Endodermal cell (in vitro differentiated cells): ENCODE measurements around the gene SLC22A3. TPM values are rescaled to one million over a fixed set of nuclear protein-coding genes. Genes with fewer than 3 reads are reported as not detected.

Experiments
- DNase-seq: peaks from one replicate; pipeline ENCODE4 v3.0.0-alpha.2; 2017
- H3K27ac ChIP-seq: 2 replicates; pipeline ENCODE4 v1.5.1; 2013; ENCODE audit warnings: mild to moderate bottlenecking, low read depth, low read length, moderate library complexity
- H3K27me3 ChIP-seq: 2 replicates; pipeline ENCODE4 v1.6.1; 2013; ENCODE audit warnings: mild to moderate bottlenecking, low read length, moderate library complexity; ENCODE audit not compliant: insufficient read depth, control insufficient read depth, poor library complexity, severe bottlenecking
- H3K36me3 ChIP-seq: 2 replicates; pipeline ENCODE4 v1.7.0; 2013; ENCODE audit warnings: mild to moderate bottlenecking, low read length, moderate library complexity; ENCODE audit not compliant: control insufficient read depth, insufficient read depth
- H3K4me1 ChIP-seq: one replicate; pipeline ENCODE4 v1.7.0; 2013; ENCODE audit warnings: low read length; ENCODE audit not compliant: control insufficient read depth, insufficient read depth
- H3K4me3 ChIP-seq: 2 replicates; pipeline ENCODE4 v1.5.1; 2013; ENCODE audit warnings: mild to moderate bottlenecking, low read length, moderate library complexity
- H3K9ac ChIP-seq: 2 replicates; pipeline ENCODE4 v1.6.1; 2013; ENCODE audit warnings: mild to moderate bottlenecking, low read length, moderate library complexity; ENCODE audit not compliant: poor library complexity, severe bottlenecking; ENCODE audit errors: extremely low read depth
- H3K9me3 ChIP-seq: 2 replicates; pipeline ENCODE4 v1.6.1; 2013; ENCODE audit warnings: mild to moderate bottlenecking, low read length, moderate library complexity; ENCODE audit not compliant: control insufficient read depth
- H3K27ac Mint-ChIP-seq: 2 replicates; pipeline ENCODE4 v1.8.0; 2020; ENCODE audit warnings: mixed read lengths
- H3K27me3 Mint-ChIP-seq: 2 replicates; pipeline ENCODE4 v1.8.0; 2021; ENCODE audit warnings: mild to moderate bottlenecking, mixed read lengths; ENCODE audit not compliant: insufficient read depth
- H3K36me3 Mint-ChIP-seq: 2 replicates; pipeline ENCODE4 v1.8.0; 2020; ENCODE audit warnings: low read depth, mixed read lengths
- H3K4me1 Mint-ChIP-seq: 2 replicates; pipeline ENCODE4 v1.8.0; 2020; ENCODE audit warnings: mixed read lengths
- H3K4me3 Mint-ChIP-seq: 2 replicates; pipeline ENCODE4 v1.8.0; 2020; ENCODE audit warnings: mild to moderate bottlenecking, moderate library complexity, mixed read lengths
- H3K9me3 Mint-ChIP-seq: 2 replicates; pipeline ENCODE4 v1.8.0; 2020; ENCODE audit warnings: mild to moderate bottlenecking, mixed read lengths
- CTCF ChIP-seq: fragments of 200-600 bp; sonication (generic); conservative IDR thresholded peaks from 2 replicates; pipeline ENCODE4 v1.5.0; 2021; ENCODE audit warnings: antibody characterized with exemption, mild to moderate bottlenecking
- WGBS, 2 experiments: methylation state at CpG; one replicate each; pipeline versions ENCODE4 v1.1.5 to v1.1.7; 2013; ENCODE audit warnings: missing lambda C conversion rate in 2 of 2, mixed read lengths in 1 of 2; ENCODE audit not compliant: insufficient coverage in 1 of 2, insufficient read length in 1 of 2; 5-methylcytosine and 5-hydroxymethylcytosine counted together
- long read RNA-seq, 4 experiments: library from polyadenylated mRNA in 2 of 4; library from RNA in 1 of 4; library from capped mRNA in 1 of 4; stranded (forward) in 3 of 4; unstranded in 1 of 4; transcript quantifications; one replicate each; pipeline ENCODE4 v2.0.0, GENCODE V29; 2020 to 2021; ENCODE audit warnings: inconsistent platforms in 1 of 4
- polyA plus RNA-seq, 2 experiments: library from polyadenylated mRNA; stranded (reverse); fragments of 50-300 nt; gene quantifications; one replicate each; pipeline ENCODE4 v1.2.3, GENCODE V29; 2013
- total RNA-seq, 2 donors: library from RNA; stranded (reverse); fragmentation: NEBNext Ultra II Directional in 1 of 2; extraction: Animal tissue kit (Norgen Biotek cat#: 25700) in 1 of 2; gene quantifications; 2 replicates in 1 of 2; 3 replicates in 1 of 2; pipeline ENCODE4 v1.2.1, GENCODE V29; 2021

The SLC22A3 gene, protein sequence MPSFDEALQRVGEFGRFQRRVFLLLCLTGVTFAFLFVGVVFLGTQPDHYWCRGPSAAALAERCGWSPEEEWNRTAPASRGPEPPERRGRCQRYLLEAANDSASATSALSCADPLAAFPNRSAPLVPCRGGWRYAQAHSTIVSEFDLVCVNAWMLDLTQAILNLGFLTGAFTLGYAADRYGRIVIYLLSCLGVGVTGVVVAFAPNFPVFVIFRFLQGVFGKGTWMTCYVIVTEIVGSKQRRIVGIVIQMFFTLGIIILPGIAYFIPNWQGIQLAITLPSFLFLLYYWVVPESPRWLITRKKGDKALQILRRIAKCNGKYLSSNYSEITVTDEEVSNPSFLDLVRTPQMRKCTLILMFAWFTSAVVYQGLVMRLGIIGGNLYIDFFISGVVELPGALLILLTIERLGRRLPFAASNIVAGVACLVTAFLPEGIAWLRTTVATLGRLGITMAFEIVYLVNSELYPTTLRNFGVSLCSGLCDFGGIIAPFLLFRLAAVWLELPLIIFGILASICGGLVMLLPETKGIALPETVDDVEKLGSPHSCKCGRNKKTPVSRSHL
- 1 to 10 TPM; 3.1 to 7.4 TPM for total RNA-seq
- polyA plus RNA-seq (2013, experiment 1 of 2): 1.0 TPM
- 1.1 TPM for polyA plus RNA-seq (2013, experiment 2 of 2)
- long read RNA-seq, experiment 1, partial matches to known transcripts: 1 of 4 reads
- long read RNA-seq, experiment 1, other reads (novel, unspliced or antisense): 3 of 4 reads
- long read RNA-seq, experiment 2, transcript SLC22A3-201 (11 exons, 3,348 nt): major isoform, 5 of 25 reads
- long read RNA-seq, experiment 2, partial matches to known transcripts: 3 of 25 reads
- long read RNA-seq, experiment 2, other reads (novel, unspliced or antisense): 17 of 25 reads
- long read RNA-seq, experiment 3, partial matches to known transcripts: 1 of 2 reads
- long read RNA-seq, experiment 3, other reads (novel, unspliced or antisense): 1 of 2 reads
- long read RNA-seq, experiment 4, partial matches to known transcripts: 1 of 1 reads
- long read RNA-seq, experiment 4, other reads (novel, unspliced or antisense): 0 of 1 reads

- peaks cover 55% of the 10 kb centered on the region for H3K27me3 Mint-ChIP-seq
- H3K36me3 Mint-ChIP-seq: no peaks in the 10 kb centered on the region
- H3K27ac Mint-ChIP-seq: no peak within 1 kb of the TSS
Observed at GRCh38 chr6:160348223-160349019, at the start of gene SLC22A3. TSS of gene SLC22A3 (plus strand) at chr6:160348378. CDS start at chr6:160348420, 42 bp downstream.

GRCh38 chr6:160299559-160299958 lies 48.6 kb upstream of the SLC22A3 start:
- no peak for TF ChIP-seq CTCF
- peaks cover 14% of the 10 kb centered on the region for H3K4me1 ChIP-seq
- Mint-ChIP-seq H3K27me3 (no peaks in the 10 kb centered on the region), H3K27ac (no peak overlapping the region), H3K4me3 (no peak overlapping the region), H3K9me3 (peaks cover 27% of the 10 kb centered on the region), H3K4me1 (peaks cover 29% of the 10 kb centered on the region), H3K36me3 (peaks cover 4% of the 10 kb centered on the region)
- DNase-seq: no peak
- H3K9me3 ChIP-seq: peaks cover 22% of the 10 kb centered on the region
- H3K27ac ChIP-seq: no peak overlapping the region
- H3K27me3 ChIP-seq: no peaks in the 10 kb centered on the region
- no peak overlapping the region for H3K9ac ChIP-seq
- WGBS, 2 experiments: 96 to 97% methylated on average over 9 to 11 of the region's 11 CpGs
- no peak overlapping the region for H3K4me3 ChIP-seq
- no peaks in the 10 kb centered on the region for H3K36me3 ChIP-seq

More at GRCh38 chr6:160348223-160349019, at the start of gene SLC22A3:
- Histone ChIP-seq H3K9ac (peak within 1 kb of the TSS; percentile 57), H3K4me1 (peaks cover 2% of the 10 kb centered on the region), H3K36me3 (no peaks in the 10 kb centered on the region), H3K27ac (no peak within 1 kb of the TSS), H3K4me3 (peak within 1 kb of the TSS; percentile 80), H3K27me3 (peaks cover 34% of the 10 kb centered on the region), H3K9me3 (no peaks in the 10 kb centered on the region)
- H3K4me3 Mint-ChIP-seq: peak within 1 kb of the TSS; percentile 64
- WGBS, 2 experiments: 0 to 1% methylated on average over 31 to 105 of the region's 105 CpGs
- H3K9me3 Mint-ChIP-seq: no peaks in the 10 kb centered on the region
- H3K4me1 Mint-ChIP-seq: peaks cover 14% of the 10 kb centered on the region
- peak; percentile 62 for TF ChIP-seq CTCF
- peak; percentile 87 for DNase-seq
